Measurements from ENCODE around the gene PIGT. TPM values are rescaled to one million over a fixed set of nuclear protein-coding genes. Genes with fewer than 3 reads are reported as not detected.

PIGT gene
- total RNA-seq, 1 donor from 2014 or later = 27.4 TPM

DNA sequence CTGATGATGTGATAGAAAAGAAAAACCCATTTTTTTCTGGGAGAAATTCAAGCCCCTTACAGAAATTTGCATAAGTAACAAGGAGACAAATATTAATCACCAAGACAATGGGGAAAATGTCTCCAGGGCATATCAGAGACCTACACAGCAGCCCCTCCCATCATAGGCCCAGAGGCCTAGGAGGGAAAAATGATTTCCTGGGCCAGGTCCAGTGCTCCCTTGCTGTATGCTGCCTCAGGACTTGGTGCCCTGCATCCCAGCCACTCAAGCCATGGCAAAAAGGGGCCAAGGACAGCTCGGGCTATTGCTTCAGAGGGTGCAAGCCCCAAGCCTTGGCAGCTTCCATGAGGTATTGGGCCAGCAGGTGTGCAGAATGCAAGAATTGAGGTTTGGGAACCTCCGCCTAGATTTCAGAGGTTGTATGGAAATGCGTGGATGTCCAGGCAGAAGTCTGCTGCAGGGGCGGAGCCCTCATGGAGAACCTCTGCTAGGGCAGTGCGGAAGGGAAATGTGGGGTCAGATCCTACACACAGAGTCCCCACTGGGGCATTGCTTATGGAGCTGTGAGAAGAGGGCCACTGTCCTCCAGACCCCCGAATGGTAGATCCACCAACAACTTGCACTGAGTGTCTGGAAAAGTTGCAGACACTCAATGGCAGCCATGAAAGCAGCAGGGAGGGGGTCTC is 15.5 kb upstream of the PIGT start:
- no peak for DNase-seq

DNA sequence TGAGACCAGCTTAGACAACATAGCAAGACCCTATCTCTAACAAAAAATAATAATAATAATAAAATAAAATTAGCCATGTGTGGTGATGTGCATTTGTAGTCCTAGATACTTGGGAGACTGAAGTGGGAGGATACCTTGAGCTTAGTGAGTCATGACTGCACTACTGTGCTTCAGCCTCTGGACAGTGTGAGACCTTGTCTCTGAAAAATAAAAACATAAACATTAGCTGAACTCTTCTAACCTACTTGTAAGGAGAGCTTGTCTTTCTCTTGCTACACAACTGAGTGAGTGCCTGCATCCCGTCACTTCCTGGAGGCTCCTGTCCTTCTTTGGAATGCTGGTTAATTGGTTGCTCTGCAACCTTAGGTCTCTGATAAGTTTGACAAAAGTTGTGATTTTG is 13.0 kb upstream of the PIGT start:
- no peak for DNase-seq

DNA sequence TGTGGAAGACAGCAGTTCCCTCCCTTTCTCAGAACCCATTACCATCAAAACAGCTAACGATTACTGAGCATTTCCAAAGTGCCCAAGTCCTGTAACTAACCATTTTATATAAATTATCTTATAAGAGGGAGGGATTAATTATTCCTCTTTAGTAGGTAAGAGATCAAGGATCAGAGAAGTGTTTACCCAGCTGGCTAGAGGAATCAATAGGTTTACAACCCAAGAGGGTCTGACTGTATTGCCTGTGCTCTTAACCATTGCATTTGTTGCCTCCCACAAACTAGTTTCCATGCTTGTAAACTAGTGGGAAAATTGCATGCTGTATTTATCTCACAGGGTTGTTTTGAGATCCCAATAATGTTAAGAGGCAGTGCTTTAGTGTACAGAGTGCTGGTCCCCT is 11.5 kb upstream of the PIGT start:
- no peak for DNase-seq

DNA sequence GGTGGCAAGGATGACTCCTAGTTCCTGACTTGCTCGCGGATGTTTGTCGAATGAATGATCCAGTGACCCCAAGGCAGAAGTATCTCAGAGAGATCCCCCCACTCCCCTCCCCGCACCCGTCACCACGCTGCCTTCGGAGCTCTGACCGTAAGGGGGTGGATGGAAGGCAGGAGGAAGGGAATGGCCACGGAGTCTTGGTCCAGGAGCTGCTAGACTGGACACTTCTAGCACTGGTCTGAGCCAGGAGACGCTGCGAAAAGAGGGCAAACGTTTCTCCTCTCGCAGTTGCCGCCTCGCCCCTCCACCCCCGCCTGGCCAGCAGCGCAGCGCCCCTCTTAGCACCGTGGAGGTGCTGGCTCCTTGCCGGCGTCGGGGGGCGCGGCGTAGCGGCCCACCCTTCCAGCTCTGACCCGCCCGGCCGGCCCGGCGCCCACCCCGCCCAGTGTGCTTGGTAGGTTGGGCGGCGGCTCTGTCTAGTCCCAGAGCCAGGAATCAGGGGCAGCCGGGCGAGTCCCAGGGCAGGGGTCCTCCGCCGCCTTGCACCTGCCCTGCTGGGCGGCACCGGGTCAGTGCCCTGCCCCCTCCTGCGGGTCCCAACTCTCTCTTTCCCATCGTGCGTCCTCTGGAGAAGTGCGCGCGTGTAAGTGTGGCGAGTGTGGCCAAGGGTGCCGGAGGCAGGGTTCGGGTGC is 10.2 kb upstream of the PIGT start:
- peak; percentile 7 for DNase-seq

DNA sequence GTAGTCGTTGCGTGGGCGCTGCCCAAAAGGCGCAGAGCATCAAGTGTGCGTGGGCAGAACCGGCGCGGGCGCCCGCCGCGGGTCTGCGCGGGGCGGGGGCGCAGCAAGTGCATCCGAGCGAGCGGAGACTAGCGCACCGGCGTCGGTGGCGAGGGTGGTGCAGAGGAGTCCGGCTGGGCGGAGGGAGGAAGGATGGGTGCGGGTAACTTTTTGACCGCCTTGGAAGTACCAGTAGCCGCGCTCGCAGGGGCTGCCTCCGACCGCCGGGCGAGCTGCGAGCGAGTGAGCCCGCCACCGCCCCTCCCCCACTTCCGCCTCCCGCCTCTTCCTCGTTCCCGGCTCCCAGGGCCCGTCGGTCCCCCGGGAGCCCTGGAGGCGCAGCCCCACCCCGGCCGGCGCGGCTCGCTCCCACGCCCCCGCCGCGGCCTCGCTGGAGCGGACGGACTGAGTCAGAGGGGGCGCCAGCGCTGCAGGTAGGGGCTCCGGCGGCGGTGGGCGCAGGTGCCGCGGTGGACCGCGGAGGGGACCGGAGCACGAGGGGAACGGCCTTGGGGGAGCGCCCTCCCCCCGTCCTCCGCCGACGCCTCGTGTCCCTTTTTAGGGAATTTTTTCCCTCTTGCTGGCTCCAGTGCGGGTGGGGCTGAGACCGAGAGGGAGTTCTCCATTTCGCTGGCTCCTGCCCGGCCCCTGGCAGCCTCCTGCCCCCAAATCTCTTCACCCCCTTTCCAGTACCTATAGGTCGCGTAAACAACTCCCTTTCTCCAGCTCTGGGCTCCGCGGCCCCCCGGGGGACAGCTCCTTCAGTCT is 9.5 kb upstream of the PIGT start:
- peak; percentile 20 for DNase-seq

DNA sequence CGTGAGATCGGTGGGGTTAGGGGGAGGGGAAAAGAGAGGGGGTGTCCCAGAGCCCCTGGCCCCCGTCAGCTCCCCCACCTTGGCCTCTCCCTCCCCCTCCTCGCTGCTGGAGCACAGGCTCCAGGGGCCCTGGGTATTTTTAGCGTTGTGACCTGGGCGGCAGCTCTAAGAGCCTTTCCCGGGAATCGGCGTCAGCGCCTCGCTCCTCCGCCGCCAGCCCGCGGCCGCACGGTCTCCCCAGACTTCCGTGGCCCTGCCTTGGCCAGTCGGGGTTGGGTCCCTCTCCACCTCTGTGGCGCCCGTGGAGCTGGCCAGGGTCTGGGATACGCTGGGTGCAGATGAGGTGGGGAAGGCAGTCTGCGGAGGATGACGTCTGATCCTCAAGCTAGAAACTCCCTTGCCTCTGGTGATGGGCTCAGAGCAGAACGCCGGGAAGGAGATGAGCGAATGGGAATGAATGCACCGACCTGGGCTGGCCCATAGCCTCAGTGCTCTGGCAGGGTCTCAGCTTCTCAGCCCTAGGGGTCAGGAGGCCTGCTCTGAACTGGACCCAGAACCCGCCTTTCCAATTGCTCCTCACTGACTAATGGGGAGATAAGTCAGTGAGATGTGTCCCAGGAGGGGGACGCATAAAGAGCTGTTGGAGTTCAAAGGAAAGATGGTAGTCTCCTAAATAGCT is 8.7 kb upstream of the PIGT start:
- peak; percentile 30 for DNase-seq

DNA sequence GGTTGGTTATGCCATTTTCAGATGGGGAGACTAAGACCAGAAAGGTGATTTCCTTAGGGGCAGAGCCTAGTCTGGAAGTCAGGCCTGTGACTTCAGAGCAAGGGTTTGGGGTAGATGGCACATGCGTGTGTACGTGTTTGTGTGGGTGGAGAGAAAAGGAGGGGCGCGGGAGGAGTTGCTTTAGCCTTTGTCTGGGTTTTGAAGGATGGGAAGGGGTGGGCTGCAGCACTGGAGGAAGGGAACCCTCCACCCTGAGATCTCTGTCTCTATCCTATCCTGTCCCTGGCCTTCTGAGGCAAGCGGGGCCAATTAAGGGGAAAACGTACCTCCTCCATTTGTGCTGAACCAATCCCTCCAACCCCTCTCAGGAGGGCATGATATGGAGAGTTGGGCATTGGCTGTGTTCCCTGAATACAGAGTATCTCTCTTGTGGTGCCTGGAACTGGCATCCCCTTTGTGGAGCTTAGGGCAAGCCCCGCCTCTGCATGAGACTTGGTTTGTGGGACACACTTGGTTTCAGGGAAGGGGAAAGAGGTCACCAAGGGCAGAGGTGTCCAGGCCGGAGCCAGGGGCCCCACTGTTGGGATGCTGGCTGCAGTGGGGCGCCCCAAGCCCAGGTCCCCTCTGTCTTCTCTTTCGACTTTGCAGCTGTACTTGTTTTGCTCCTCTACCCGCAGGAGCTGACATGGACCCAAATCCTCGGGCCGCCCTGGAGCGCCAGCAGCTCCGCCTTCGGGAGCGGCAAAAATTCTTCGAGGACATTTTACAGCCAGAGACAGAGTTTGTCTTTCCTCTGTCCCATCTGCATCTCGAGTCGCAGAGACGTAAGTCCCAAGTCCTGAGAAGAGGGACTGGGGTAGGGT is 7.9 kb upstream of the PIGT start, which contains the start of gene DBNDD2:
TSS of gene DBNDD2 (plus strand) at position 507 of the 863 bp plus-strand sequence. CDS start at position 686, 179 bp downstream.
- no peak for DNase-seq

DNA sequence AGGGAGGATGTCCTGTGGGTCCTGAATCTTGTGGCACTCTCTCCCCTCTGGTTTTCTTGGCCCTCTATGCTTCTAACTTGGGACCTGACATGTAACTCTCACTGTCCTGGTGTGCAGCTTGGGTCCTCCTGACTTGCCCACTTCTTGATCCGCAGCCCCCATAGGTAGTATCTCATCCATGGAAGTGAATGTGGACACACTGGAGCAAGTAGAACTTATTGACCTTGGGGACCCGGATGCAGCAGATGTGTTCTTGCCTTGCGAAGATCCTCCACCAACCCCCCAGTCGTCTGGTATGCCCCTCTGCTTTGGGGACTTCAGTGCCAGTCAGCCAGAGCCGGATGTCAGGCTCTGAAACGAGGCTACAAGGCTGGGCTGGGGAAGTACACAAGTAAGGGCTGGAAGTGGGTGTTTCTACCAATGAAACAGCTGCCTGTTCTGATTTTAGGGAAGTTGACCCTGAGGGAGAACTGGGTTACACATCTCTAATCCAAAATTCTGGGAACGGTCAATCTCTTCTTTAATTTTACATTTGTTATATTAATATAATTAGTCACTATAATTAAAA is 7.2 kb upstream of the PIGT start:
- DNase-seq = no peak

DNA sequence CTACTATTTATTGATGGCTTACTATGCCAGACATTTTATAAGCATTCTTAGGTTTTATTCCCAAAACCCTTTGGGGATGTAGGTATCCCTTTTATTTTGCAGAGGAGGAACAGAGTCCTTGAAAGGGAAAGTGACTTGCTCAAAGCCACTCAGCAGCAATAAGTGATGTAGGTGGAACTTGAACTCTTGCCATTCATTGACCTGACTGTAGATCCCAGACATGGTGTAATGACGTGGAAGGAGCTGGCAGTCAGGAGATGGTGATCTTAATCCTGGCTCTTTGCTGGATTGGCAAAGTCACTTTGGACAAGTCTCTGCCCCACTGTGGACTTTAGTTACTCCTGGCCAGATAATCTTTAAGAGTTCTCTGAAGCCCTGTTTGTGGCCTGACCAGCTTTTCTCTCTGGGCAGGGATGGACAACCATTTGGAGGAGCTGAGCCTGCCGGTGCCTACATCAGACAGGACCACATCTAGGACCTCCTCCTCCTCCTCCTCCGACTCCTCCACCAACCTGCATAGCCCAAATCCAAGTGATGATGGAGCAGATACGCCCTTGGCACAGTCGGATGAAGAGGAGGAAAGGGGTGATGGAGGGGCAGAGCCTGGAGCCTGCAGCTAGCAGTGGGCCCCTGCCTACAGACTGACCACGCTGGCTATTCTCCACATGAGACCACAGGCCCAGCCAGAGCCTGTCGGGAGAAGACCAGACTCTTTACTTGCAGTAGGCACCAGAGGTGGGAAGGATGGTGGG is 6.2 kb upstream of the PIGT start:
- no peak for DNase-seq

DNA sequence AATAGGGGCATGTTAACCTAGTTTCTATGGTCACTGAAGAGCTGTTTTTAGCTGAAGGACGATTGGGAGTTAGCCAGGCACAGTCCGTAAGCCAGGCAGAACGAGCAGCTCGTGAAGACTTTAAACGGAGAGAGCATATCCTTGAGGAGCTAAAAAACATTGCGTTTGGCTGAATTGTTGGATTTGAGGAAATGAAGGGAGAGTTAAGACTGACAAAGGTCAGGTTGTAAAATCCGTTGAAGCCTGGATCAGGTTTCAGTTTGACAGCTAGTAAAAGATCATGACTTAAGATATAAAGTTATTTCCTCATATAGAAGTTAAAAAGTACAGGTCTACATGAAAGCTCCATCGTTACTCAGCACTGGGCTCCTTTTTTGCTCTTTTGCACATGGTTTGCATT is 5.1 kb upstream of the PIGT start:
- no peak for DNase-seq

DNA sequence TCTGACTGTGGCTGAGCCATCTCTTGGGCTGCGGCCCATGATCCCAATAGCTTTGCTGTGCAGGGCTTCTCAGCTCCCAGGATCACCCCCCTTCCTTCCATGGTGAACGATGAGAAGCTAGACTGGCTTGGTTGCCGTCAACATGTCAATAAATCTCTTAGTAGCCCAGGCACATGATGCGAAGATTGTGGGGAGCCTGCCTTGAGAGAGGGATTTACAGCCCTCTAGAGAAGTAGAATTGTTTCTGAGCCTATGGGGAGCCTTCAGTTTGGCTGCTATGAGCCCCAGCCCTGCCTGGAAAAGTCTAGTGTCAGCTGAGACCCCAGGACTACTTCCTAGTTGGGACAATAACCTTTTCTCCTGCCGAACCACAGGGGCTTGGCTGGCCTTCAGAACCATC is 3.3 kb upstream of the PIGT start:
- no peak for DNase-seq

DNA sequence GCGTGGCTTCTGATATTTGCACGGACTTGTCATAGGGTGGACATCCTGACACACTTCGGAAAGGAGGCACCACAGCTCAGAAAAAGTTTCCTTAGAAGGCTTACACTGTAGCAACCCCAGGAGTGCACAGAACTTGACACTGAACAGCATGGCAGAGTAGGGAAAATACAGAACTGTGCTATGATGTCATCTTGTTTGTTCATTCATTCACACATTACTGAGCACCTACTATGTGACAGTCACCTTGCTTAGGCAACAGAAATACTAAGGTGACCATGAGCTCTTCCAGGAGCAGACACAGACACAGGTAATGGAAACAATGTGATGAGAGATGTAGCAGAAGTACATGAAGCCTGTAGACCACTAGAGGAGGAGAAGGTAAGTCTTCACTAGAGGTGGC is 2.5 kb upstream of the PIGT start:
- DNase-seq = no peak

DNA sequence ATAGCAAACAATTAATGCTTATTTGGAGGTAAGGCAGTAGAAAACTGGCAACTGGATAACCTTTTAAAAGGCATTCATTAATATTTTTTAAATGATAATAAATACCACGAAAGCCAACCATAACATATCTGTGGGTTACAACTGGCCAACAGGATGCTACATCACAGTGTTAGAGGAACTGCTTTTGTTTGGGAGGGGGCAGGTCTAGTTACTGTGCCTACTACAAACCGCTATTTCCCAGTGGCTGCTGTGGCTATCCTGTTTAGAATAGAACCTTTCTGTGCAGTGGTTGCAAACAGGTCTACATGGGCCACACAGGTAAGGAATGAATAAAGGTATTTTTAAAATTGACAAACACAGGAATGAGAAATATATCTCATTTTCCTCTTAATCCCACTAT is 976 bp downstream of the PIGT start:
- DNase-seq = no peak

DNA sequence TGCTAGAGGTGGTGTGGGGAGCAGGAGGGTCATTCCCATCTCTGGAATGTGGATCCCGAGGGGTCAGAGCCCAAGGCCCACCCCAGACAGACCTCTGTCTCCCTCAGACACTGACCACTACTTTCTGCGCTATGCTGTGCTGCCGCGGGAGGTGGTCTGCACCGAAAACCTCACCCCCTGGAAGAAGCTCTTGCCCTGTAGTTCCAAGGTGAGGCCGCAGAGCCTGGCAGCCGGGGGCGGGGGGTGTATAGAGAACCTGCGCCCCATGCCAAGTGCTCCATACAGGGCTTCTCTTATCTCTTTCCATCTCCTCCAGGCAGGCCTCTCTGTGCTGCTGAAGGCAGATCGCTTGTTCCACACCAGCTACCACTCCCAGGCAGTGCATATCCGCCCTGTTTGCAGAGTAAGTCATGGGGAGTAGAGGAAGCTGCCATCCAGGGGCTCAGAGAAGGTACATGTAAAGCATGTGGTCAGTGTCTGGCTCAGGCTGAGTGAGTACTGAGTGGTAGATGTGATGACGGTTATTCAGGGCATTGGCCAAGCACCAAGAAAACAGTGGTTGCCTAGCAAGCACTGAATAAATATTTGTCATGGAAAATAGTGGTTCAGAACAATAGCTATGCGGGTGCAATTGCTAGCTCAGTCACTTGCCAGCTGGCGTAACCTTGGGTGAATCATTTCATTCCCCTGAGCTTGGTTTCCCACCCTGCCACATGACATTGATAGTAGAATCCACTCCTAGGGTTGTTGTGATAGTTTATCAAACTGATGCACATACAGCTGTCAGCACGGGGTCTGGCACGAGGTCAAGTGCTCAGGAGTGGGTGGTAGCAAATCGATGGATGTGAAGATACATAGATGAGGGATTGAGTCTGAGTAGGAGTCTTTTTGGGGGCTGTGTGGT is 3.5 kb downstream of the PIGT start:
- peak; percentile 4 for DNase-seq

DNA sequence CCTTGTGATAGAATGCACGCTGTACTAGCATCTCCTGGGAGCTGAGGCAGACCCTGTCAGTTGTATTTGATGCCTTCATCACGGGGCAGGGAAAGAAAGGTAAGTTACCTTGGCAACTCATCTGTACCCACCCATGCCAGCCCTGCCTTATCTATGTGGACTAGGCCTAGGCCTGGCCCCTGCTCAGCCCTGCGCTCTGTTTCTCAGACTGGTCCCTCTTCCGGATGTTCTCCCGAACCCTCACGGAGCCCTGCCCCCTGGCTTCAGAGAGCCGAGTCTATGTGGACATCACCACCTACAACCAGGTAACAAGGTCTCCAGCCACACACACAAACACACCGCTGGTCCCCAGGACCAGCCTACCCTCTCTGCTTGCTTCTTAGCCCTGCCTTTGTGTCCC is 4.2 kb downstream of the PIGT start:
- no peak for DNase-seq

DNA sequence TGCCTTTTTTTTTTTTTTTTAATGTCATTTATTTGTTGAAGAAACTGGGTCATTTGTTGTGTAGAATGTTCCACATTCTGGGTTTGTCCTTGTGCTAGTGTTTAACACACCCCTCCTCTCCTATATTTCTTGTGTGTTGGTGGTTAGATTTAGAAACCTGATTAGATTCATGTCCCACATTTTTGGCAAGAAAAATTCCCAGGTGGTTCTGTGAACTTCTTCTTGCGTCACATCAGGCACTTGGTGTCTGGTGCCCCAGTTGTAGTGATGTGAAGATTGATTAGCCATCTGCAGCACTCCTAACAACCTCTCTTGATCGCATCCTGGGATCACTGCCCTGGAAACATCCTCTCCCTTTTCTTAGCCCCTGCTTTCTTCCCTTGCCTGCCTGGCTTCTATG is 7.8 kb downstream of the PIGT start:
- no peak for DNase-seq

DNA sequence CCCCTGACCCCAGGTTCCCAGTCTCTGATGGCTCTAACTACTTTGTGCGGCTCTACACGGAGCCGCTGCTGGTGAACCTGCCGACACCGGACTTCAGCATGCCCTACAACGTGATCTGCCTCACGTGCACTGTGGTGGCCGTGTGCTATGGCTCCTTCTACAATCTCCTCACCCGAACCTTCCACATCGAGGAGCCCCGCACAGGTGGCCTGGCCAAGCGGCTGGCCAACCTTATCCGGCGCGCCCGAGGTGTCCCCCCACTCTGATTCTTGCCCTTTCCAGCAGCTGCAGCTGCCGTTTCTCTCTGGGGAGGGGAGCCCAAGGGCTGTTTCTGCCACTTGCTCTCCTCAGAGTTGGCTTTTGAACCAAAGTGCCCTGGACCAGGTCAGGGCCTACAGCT is 9.6 kb downstream of the PIGT start:
- DNase-seq = no peak

DNA sequence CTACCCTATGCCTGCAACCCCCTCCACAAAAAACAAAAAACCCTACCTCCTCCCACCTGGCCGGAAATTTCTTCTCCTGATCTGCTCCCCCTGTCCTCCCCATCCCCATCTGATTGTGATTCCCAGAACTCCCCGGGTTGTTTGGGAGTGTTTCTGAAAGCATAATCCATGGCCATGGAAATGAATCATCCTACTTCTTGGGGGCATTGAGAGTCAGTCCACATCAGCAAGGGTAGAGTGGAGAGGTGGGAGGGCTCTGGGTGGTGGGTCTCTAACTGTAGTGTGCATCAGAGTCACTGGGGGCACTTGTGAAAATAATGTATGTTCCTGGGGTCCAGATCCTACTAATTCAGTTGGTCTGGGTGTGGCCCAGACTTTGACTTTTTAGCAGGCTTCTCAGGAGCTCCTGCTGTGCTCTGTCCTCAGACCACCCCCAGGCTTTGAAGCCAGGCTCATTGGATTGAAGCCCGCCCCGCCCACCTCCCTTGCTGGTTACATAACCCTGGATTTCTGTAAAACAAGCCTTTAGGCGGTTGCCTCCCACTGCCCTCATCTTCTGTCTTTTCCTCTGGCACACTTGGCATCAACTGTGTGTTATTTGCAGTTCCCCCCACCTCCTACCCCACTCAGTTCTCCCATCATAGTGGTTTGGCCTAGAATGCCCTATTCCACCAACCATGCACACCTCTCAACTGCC is 10.5 kb downstream of the PIGT start:
- no peak for DNase-seq
